Measurements from ENCODE around the gene HOXA2.
A peak's percentile ranks its signal among the peaks of the same experiment; 100 is the strongest.

The HOXA2 gene

DNA sequence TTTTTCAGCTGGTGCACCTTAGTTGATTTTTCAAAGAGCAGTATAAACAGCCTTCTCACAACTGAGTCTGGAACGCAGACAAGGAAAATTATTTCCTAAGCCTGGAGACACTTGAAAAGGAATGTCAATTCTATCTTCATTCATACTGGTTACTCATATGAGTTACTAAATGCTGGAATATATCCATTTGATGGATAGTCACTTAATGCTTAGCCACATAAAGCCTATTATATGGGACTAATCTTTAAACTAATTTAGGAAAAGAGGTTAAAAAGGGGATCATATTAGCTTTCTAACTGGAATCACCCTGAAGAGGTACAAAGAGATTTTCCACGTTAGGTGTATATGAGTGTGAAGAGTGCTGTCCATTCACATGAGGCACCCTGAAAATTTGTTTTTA lies 29.7 kb upstream of the HOXA2 start:
- TF ChIP-seq, protein P1, sequence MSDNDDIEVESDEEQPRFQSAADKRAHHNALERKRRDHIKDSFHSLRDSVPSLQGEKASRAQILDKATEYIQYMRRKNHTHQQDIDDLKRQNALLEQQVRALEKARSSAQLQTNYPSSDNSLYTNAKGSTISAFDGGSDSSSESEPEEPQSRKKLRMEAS (IDR thresholded peaks at IDR 0.05; ENCODE audit: low read depth, low read length): no peak
- TF ChIP-seq POLR2A (IDR thresholded peaks at IDR 0.05; ENCODE audit: extremely low read depth, insufficient read length): no peak
- no peak for TF ChIP-seq MYC (IDR thresholded peaks at IDR 0.05; ENCODE audit: low read depth, low read length)
- TF ChIP-seq, protein P2, sequence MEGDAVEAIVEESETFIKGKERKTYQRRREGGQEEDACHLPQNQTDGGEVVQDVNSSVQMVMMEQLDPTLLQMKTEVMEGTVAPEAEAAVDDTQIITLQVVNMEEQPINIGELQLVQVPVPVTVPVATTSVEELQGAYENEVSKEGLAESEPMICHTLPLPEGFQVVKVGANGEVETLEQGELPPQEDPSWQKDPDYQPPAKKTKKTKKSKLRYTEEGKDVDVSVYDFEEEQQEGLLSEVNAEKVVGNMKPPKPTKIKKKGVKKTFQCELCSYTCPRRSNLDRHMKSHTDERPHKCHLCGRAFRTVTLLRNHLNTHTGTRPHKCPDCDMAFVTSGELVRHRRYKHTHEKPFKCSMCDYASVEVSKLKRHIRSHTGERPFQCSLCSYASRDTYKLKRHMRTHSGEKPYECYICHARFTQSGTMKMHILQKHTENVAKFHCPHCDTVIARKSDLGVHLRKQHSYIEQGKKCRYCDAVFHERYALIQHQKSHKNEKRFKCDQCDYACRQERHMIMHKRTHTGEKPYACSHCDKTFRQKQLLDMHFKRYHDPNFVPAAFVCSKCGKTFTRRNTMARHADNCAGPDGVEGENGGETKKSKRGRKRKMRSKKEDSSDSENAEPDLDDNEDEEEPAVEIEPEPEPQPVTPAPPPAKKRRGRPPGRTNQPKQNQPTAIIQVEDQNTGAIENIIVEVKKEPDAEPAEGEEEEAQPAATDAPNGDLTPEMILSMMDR (IDR thresholded peaks at IDR 0.05; ENCODE audit: low read depth, low read length): no peak
- DNase-seq (ENCODE audit: low read depth): no peak

DNA sequence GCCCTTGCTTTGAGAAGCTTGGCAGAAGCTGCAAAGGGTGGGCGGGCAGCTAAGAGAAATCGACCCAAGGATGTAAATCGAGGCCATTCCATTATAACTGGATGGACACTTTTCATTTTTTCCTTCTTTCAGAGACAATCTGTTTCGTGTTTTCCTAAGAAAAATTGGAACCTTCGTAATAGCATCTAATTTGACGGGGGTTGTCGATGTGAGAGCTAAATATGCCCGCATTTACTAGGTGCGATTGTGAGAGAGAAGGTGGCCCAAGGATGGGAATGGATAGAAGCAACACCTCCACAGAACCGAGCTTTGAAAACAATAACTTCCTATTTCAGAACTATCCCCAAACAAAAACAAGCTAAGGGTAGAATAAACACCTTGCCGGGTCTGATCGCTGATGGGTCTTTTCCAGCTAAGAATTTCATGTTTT lies 28.9 kb upstream of the HOXA2 start:
- DNase-seq (ENCODE audit: low read depth): no peak
- peak overlapping the region; percentile 66 for H3K4me3 ChIP-seq (ENCODE audit: low read depth, low read length)
- TF ChIP-seq, protein P1 (IDR thresholded peaks at IDR 0.05; ENCODE audit: low read depth, low read length): no peak
- TF ChIP-seq MYC (IDR thresholded peaks at IDR 0.05; ENCODE audit: low read depth, low read length): no peak
- no peak for TF ChIP-seq POLR2A (IDR thresholded peaks at IDR 0.05; ENCODE audit: extremely low read depth, insufficient read length)
- TF ChIP-seq, protein P2 (IDR thresholded peaks at IDR 0.05; ENCODE audit: low read depth, low read length): no peak

More for the DNA sequence above, 29.7 kb upstream of the HOXA2 start:
- H3K4me3 ChIP-seq (ENCODE audit: low read depth, low read length): no peak overlapping the region

DNA sequence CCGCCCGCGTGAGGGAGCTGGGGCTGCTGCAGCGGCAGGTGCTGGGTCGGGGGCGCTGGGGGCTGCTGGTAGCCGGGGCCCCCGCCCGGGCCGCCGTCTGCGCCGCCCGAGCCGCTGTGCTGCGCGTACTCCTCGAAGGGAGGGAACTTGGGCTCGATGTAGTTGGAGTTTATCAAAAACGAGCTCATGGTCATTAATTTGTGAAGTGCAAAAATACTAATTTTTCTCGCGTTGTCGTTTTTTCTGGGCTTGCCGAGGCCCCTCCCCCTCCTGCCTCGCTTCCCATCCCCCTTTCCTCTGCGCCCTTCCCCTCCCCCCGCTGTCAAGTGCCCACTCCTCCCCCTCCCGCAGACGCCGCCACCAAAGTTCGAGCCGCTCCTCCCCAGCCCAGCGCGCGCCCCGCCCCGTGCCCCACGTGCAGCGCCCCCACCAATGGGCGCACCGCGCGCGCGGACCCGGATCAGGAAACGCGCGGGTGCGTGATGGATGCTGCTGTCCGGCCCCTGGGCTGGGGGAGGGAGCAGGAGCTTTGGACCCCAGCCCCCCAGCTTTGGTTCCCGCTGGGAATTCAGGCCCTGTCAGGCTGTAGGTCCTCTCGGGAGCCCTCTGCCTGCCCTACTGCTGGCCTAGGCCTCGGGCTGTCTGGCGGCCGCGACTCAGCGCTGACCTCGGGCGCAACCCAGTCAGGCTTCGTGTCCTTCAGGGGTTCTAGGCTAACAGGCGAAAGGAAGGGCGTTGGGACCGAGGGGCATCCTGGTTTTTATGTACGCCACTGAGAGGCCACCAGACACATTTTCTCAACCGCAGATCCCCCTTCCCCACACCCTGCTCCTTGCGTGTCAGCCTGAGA lies 28.3 kb upstream of the HOXA2 start, which contains the start of gene HOXA4:
TSS of gene HOXA4 (minus strand) at position 218 of the 850 bp plus-strand sequence. CDS start at position 194, 24 bp downstream.
- H3K4me3 ChIP-seq (ENCODE audit: low read depth, low read length): peak within 1 kb of the TSS; percentile 66
- DNase-seq (ENCODE audit: low read depth): peak; percentile 95
- TF ChIP-seq, protein P2 (IDR thresholded peaks at IDR 0.05; ENCODE audit: low read depth, low read length): no peak
- no peak; the same call in 1 of the 2 replicates for TF ChIP-seq MYC (IDR thresholded peaks at IDR 0.05; ENCODE audit: low read depth, low read length)
- TF ChIP-seq, protein P1 (IDR thresholded peaks at IDR 0.05; ENCODE audit: low read depth, low read length): peak; percentile 80
- peak; percentile 76 for TF ChIP-seq POLR2A (IDR thresholded peaks at IDR 0.05; ENCODE audit: extremely low read depth, insufficient read length)

DNA sequence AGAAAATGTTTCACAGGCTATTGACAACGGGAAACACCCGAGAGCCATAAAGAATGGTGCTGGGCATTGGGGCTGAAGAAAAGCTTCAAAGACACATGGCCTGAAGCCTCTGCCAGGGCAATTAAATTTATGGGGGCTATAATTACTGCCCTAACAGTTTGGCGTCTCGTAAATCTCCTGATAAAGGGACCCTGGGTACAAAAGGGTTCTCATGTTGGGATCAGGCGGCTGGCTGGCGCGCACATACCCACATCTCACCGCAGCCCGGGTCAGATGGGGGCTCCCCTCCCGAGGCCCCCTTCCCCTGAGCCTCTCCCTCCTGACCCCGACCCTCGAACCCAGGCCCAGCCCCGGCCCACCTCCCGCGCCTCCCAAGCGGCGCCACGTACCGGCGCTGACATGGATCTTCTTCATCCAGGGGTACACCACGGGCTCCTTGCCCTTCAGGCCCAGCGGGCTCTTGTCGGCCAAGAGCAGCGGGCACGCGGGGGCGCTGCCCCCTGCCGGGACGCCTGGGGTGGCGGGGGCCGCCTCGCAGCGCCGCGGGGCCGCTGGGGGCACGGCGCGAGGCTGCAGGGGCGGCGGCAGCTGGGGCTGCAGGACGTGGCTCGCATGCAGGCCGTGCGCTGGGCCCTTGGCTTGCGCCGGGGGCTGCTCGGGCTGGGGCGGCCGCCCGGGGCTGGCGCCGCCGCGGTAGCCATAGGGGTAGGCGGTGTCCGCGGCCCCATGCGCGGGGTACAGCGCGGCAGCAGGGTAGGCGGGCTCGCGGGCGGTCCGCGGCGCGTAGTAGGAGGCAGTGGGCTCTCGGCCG lies 27.5 kb upstream of the HOXA2 start:
- peak; percentile 80 for DNase-seq (ENCODE audit: low read depth)
- no peak for TF ChIP-seq MYC (IDR thresholded peaks at IDR 0.05; ENCODE audit: low read depth, low read length)
- TF ChIP-seq, protein P2 (IDR thresholded peaks at IDR 0.05; ENCODE audit: low read depth, low read length): peak; percentile 8
- no peak for TF ChIP-seq POLR2A (IDR thresholded peaks at IDR 0.05; ENCODE audit: extremely low read depth, insufficient read length)
- peak overlapping the region; percentile 49 for H3K4me3 ChIP-seq (ENCODE audit: low read depth, low read length)

DNA sequence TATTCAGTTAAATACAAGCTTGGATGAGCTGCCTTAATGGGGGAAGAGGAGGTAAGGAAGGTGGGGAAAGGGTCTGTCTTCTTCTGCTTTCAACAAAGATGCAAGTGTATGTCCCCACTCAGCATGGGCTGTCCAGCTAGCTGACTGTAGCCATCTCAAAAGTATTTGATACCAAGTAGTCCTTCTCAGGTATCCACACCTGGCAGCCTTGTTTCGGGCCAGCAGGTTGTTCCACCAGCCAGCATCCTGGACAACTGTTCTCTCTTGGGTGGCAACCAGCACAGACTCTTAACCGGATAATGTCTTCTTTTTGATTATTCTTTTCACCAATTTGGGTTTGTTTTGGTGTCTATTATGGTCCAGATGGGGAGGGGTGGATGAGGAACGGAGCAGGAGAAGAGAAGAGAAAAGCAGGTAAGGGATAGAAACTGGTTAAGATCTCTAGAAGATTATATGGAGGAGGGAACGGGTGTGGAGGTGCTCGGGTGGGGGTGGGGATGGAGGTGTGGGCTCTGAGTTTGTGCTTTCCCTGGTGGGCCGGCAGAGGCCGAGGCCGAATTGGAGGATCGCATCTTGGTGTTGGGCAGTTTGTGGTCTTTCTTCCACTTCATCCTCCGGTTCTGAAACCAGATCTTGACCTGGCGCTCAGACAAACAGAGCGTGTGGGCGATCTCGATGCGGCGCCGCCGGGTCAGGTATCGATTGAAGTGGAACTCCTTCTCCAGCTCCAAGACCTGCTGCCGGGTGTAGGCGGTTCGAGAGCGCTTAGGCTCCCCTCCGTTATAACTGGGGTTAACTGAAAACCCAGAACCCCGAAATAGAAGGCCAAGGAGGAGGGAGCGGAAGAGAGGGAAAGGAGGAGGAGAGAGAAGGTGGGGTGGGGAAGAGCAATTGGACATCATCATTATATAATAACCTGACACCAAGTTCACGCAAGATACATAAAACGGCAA lies 26.6 kb upstream of the HOXA2 start:
- H3K4me3 ChIP-seq (ENCODE audit: low read depth, low read length): peak overlapping the region; percentile 49
- DNase-seq (ENCODE audit: low read depth): no peak
- TF ChIP-seq POLR2A (IDR thresholded peaks at IDR 0.05; ENCODE audit: extremely low read depth, insufficient read length): no peak
- no peak for TF ChIP-seq MYC (IDR thresholded peaks at IDR 0.05; ENCODE audit: low read depth, low read length)
- TF ChIP-seq, protein P2 (IDR thresholded peaks at IDR 0.05; ENCODE audit: low read depth, low read length): no peak
- TF ChIP-seq, protein P1 (IDR thresholded peaks at IDR 0.05; ENCODE audit: low read depth, low read length): no peak
